HG03103 (cell line): Measurements from ENCODE around the gene NUB1.

ENCODE experiments used
- ATAC-seq: cut with Tn5 transposase; IDR thresholded peaks from one replicate; pipeline ENCODE4 v1.9.1; 2021; ENCODE audit warnings: low read depth; ENCODE audit not compliant: unreplicated experiment

NUB1 gene

GRCh38 chr7:151416112-151416940 is 74.7 kb downstream of the NUB1 start:
- ATAC-seq = no peak

GRCh38 chr7:151416941-151417315 is 75.3 kb downstream of the NUB1 start:
- no peak for ATAC-seq

GRCh38 chr7:151420144-151420543 is 78.5 kb downstream of the NUB1 start:
- no peak for ATAC-seq

- no peak for ATAC-seq
Observed at GRCh38 chr7:151422212-151422611, 80.6 kb downstream of the NUB1 start.

- ATAC-seq = no peak
Observed at GRCh38 chr7:151423226-151423625, 81.6 kb downstream of the NUB1 start.

GRCh38 chr7:151423936-151424335 is 82.3 kb downstream of the NUB1 start:
- ATAC-seq = no peak

- ATAC-seq = no peak
Observed at GRCh38 chr7:151424799-151425198, 83.2 kb downstream of the NUB1 start.

GRCh38 chr7:151425670-151426440 is 84.2 kb downstream of the NUB1 start:
- ATAC-seq = no peak

- no peak for ATAC-seq
Observed at GRCh38 chr7:151426441-151426903, 84.9 kb downstream of the NUB1 start.

GRCh38 chr7:151426904-151427704 is 85.5 kb downstream of the NUB1 start:
- no peak for ATAC-seq

GRCh38 chr7:151427705-151428377 is 86.2 kb downstream of the NUB1 start:
- ATAC-seq = no peak
